Astrocyte of the cerebellum (primary cell): ENCODE data around the gene RHOT1.
"Not testable (repeated sequence)": the region's sequence is repeated elsewhere in the genome, so short reads cannot be mapped to it uniquely, and the experiment has no call there.

Experiments used
- DNase-seq: peaks from one replicate; pipeline ENCODE4 v3.0.0-alpha.2; 2011; ENCODE audit warnings: low read depth
- H3K4me3 ChIP-seq: 2 replicates; pipeline ENCODE4 v1.5.1; 2011; ENCODE audit warnings: mild to moderate bottlenecking, low read depth, low read length, moderate library complexity
- in situ Hi-C: cut with HindIII; loops from 2 replicates; pipeline ENCODE4 v1.10.0; 2017; ENCODE audit warnings: low sequenced_read_pairs
- TF ChIP-seq, protein P1 (sequence below): IDR thresholded peaks from 2 replicates; pipeline ENCODE4 v1.5.1; 2012; ENCODE audit warnings: low read length, low read depth, moderate library complexity, mild to moderate bottlenecking; ENCODE audit errors: missing control alignments

Gene RHOT1

DNA sequence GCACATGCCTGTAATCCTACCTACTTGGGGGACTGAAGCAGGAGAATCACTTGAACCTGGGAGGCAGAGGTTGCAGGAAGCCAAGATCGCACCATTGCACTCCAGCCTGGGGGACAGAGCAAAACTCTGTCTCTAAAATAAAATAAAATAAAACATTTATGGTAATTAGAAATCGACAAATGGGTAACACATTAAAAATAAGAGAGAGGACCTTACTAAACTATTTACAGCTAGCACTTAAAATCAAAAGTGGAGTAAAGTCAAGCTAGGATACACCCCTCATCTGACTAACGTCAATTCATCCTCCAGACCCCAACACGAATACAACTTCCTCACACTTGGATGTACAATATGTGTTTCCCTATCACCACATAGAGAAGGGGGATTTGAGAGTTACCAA is 27.8 kb upstream of the RHOT1 start:
- TF ChIP-seq, protein P1, sequence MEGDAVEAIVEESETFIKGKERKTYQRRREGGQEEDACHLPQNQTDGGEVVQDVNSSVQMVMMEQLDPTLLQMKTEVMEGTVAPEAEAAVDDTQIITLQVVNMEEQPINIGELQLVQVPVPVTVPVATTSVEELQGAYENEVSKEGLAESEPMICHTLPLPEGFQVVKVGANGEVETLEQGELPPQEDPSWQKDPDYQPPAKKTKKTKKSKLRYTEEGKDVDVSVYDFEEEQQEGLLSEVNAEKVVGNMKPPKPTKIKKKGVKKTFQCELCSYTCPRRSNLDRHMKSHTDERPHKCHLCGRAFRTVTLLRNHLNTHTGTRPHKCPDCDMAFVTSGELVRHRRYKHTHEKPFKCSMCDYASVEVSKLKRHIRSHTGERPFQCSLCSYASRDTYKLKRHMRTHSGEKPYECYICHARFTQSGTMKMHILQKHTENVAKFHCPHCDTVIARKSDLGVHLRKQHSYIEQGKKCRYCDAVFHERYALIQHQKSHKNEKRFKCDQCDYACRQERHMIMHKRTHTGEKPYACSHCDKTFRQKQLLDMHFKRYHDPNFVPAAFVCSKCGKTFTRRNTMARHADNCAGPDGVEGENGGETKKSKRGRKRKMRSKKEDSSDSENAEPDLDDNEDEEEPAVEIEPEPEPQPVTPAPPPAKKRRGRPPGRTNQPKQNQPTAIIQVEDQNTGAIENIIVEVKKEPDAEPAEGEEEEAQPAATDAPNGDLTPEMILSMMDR = no peak
- in situ Hi-C loops = no loop called here

DNA sequence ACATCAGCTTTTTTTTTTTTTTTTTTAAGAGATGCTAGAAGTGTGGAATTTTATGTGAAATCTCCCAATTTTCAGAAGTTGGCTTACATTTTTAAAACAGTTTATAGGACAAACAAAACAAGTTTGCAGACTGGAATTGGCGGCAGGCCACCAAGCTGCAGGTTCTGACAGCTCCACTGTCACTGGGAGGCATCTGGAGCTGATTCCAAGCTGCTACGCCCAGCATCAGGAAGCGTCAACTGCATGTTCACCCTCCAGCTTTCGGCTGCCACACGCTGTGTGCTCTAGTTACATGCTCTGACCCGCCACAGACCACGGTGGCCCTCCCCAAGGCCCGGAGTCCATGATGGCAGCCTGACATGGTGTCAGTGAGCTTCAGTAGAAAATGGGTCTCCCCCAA is 26.8 kb upstream of the RHOT1 start:
- H3K4me3 ChIP-seq, DNase-seq, in situ Hi-C loops: not testable (repeated sequence)

More for the DNA sequence above, 27.8 kb upstream of the RHOT1 start:
- H3K4me3 ChIP-seq = no peak overlapping the region
- DNase-seq = no peak

DNA sequence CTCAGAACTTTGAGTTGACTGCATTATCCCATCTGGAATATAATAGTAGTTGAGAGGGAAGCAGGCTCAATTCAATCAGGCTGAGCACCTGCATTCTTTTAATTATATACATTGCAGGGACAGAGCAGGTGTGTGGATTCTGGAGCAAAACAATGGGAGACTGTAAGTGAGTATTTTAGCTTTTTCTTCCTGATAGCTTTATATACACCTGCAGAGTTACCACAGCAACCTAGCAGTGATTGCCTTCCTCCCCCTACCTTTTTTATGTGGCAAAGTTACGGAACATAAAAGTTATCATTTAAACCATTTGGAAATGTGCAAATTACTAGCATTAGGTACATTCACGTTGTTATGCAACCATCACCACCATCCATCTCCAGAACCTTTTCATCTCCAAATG is 25.4 kb upstream of the RHOT1 start:
- TF ChIP-seq, protein P1 = no peak
- in situ Hi-C loops = no loop called here
- no peak for DNase-seq
- H3K4me3 ChIP-seq = no peak overlapping the region

DNA sequence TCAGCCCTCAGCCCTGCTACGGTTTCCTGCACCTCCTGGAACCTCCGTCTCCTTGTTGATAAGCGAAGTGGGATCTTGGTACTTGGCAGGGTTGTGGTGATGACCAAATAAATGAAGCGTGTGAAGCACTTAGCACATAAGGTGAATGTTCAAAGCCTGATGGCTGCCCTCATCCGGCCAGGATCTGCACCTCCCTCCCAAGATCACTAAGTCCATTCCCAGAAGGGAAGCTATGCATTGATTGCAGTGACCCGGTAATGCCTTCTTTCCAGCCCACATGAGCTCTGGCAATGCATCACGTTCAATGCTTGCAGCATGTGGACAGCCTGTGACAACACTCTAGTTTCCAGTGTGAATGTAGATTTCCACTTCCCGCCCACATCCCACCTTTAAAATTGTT is 24.9 kb upstream of the RHOT1 start:
- H3K4me3 ChIP-seq = no peak overlapping the region
- TF ChIP-seq, protein P1 = no peak
- in situ Hi-C loops = no loop called here
- DNase-seq = no peak

DNA sequence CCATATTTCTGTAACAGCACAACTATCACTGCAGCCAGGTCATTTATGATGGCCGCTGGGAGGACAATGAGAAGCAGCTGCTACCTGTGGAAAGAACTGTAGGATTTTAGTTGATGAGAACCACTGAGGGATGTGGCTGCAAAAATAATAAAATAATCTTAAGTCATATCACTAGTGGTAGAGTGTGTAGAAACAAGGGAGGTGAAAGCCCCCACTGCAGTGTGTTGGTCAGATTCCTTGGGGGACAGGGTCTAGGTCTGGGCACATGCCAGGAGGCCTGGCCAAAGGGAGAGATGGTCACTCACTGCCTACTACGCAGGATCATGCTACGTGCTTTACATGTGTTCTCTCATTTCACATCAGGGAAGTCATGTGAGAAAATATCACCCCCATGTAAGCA is 24.2 kb upstream of the RHOT1 start:
- in situ Hi-C loops, DNase-seq: not testable (repeated sequence)

DNA sequence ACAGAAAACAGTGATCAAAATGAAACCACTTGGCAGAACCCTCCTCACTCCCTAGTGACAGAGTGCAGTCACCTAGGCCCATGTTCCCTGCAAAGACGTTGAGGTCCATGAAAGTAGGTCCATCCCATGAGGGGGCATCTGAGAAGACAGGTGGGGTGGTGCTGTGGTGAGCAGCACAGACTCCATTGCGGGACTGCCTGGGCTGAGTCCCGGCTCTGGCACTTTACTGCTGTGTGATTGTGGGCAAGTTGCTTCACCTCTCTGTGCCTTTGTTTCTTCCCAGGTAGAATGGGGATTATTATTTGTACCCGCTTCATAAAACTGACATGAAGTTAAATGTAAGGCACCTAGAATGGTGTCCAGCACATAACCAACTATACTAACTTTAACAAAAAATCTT is 23.5 kb upstream of the RHOT1 start:
- no peak for DNase-seq
- TF ChIP-seq, protein P1 = no peak
- H3K4me3 ChIP-seq = no peak overlapping the region
- in situ Hi-C loops = no loop called here

More for the DNA sequence above, 24.2 kb upstream of the RHOT1 start:
- H3K4me3 ChIP-seq = not testable (repeated sequence)

DNA sequence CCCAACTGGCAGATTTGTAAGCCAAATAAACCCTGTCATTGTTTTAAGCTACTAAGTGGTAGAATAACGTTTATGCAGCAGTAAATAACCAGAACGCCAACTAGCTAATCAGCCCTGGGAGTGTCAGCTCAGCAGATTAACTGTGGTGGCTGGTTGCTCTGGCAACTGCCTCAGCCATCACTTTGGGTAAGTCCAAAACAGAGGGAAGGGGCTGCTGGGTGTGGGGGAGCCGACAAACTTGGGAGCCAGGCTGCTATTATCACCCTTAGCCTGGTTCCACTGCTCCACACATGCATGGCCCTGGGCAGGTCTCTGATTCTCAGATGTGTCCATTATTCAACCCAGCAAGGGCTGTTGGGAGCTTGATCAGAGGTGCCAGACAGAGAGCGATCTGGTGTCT is 22.2 kb upstream of the RHOT1 start:
- no peak for DNase-seq
- in situ Hi-C loops = no loop called here
- TF ChIP-seq, protein P1 = no peak
- no peak overlapping the region for H3K4me3 ChIP-seq

DNA sequence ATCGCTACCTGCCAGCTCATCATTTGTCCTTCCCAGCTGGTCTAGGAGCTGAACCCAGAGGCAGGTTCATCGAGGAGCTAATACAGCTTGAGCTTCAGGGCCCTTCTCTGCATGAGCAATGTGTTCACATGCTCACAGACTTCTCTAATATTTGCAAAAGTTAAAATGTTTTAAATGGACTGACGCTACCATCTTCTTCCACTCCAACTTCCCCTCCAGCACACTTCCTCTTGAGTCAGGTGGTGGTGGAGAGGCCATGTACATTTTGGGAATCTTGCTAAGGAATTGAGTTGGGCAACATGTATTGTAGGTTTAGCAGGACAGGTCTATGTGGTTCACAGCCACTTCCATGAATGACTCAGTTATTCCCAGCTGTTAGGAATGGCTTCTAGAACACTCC is 21.6 kb upstream of the RHOT1 start:
- no peak overlapping the region for H3K4me3 ChIP-seq
- TF ChIP-seq, protein P1 = no peak
- in situ Hi-C loops = no loop called here
- DNase-seq = no peak
